Liver (tissue), 3 donors: ENCODE data around the gene KRT85.

Source experiments
- ATF3 ChIP-seq: IDR thresholded peaks from 2 replicates; pipeline ENCODE4 v1.6.1; 2016; ENCODE audit warnings: antibody characterized with exemption
- CTCF ChIP-seq: fragments of 150-350 bp; IDR thresholded peaks from 2 replicates; pipeline ENCODE4 v1.5.1; 2017; ENCODE audit warnings: improper control_type of control experiment, low read depth, low read length; ENCODE audit not compliant: missing input control
- HNF4G ChIP-seq: IDR thresholded peaks from 2 replicates; pipeline ENCODE4 v1.6.1; 2016; ENCODE audit warnings: antibody characterized with exemption
- RAD21 ChIP-seq, 2 donors: IDR thresholded peaks; 2 replicates each; pipeline ENCODE4 v1.6.1; 2016; ENCODE audit warnings: antibody characterized with exemption in 2 of 2, mild to moderate bottlenecking in 2 of 2
- TAF1 ChIP-seq: conservative IDR thresholded peaks from 2 replicates; pipeline ENCODE4 v1.6.1; 2016; ENCODE audit warnings: antibody characterized with exemption, mild to moderate bottlenecking
- donor health status: healthy.
- donor health status: healthy.

GRCh38 chr12:52323416-52324152 is 43.7 kb downstream of the KRT85 start:
- TF ChIP-seq CTCF (no peak), RAD21 (IDR thresholded peaks at IDR 0.05) (no peak), TAF1 (no peak), ATF3 (no peak), HNF4G (no peak)
